ENCODE data around the gene TRIM63. TPM values are rescaled to one million over a fixed set of nuclear protein-coding genes. Genes with fewer than 3 reads are reported as not detected.

Gene TRIM63
- total RNA-seq, 1 experiment from 2014 or later: not detected

GRCh38 chr1:26049531-26050247, 17.7 kb downstream of the TRIM63 start:
- no TSS peak for BruUV-seq (replicated peaks)
- intact Hi-C loops (cut with micrococcal nuclease; ENCODE audit: unreplicated experiment) (no loop called here), in situ Hi-C loops (cut with HindIII; ENCODE audit: low pct_unique_long_range_greater_than_20kb, low sequenced_read_pairs) (no loop called here)
- DNase-seq (ENCODE audit: low read depth, low spot score): no peak
- H3K9me3 ChIP-seq (ENCODE audit: control insufficient read depth, insufficient read depth, low read depth, low read length): no peaks in the 10 kb centered on the region
- ChIA-PET POLR2A (interaction anchor here (1.0 kb wide), 1 partner anchor 9 kb away, joined by 3 read pairs; no protein-coding TSS in a partner anchor), CTCF (no interaction called here)
- H3K27ac ChIP-seq (ENCODE audit: low read length): no peak overlapping the region
- no peaks in the 10 kb centered on the region for H3K36me3 ChIP-seq (ENCODE audit: control insufficient read depth, insufficient read depth, low read length)
- peaks cover 15% of the 10 kb centered on the region for H3K27me3 ChIP-seq (ENCODE audit: control insufficient read depth, insufficient read depth, low read length)
- ATAC-seq: no peak
- no peak overlapping the region for H3K4me3 ChIP-seq (ENCODE audit: low read depth in 2 of 2, low read length in 2 of 2)
- H3K4me1 ChIP-seq (ENCODE audit: control insufficient read depth, insufficient read depth, low read length): no peaks in the 10 kb centered on the region; the same call in 1 of the 2 replicates
- TF ChIP-seq REST (IDR thresholded peaks at IDR 0.05; ENCODE audit: insufficient read depth in 1 of 2, low read depth in 2 of 2, low read length in 1 of 2) (no peak), TCF7L2 (IDR thresholded peaks at IDR 0.05; ENCODE audit: low read depth, low read length) (no peak), CTCF (IDR thresholded peaks at IDR 0.05) (no peak), POLR2AphosphoS5 (IDR thresholded peaks at IDR 0.05; ENCODE audit: low read depth, low read length) (no peak), SIN3A (IDR thresholded peaks at IDR 0.05; ENCODE audit: borderline replicate concordance, insufficient read depth, low read depth, low read length) (no peak)

- no peak overlapping the region for H3K27ac ChIP-seq (ENCODE audit: low read length)
- ChIA-PET CTCF (no interaction called here), POLR2A (no interaction called here)
- in situ Hi-C loops (cut with HindIII; ENCODE audit: low pct_unique_long_range_greater_than_20kb, low sequenced_read_pairs) (no loop called here), intact Hi-C loops (cut with micrococcal nuclease; ENCODE audit: unreplicated experiment) (no loop called here)
- no TSS peak for BruUV-seq (replicated peaks)
- H3K9me3 ChIP-seq (ENCODE audit: control insufficient read depth, insufficient read depth, low read depth, low read length): no peaks in the 10 kb centered on the region
- DNase-seq (ENCODE audit: low read depth, low spot score) (no peak), ATAC-seq (no peak)
- H3K4me1 ChIP-seq (ENCODE audit: control insufficient read depth, insufficient read depth, low read length): no peaks in the 10 kb centered on the region; the same call in 1 of the 2 replicates
- H3K4me3 ChIP-seq (ENCODE audit: low read depth in 2 of 2, low read length in 2 of 2): no peak overlapping the region
- H3K27me3 ChIP-seq (ENCODE audit: control insufficient read depth, insufficient read depth, low read length): peaks cover 15% of the 10 kb centered on the region
- no peaks in the 10 kb centered on the region for H3K36me3 ChIP-seq (ENCODE audit: control insufficient read depth, insufficient read depth, low read length)
- no peak for TF ChIP-seq REST (IDR thresholded peaks at IDR 0.05; ENCODE audit: insufficient read depth in 1 of 2, low read depth in 2 of 2, low read length in 1 of 2)
- TF ChIP-seq TCF7L2 (IDR thresholded peaks at IDR 0.05; ENCODE audit: low read depth, low read length): no peak
Measured at GRCh38 chr1:26047278-26047874, 20.1 kb downstream of the TRIM63 start.

All from Panc1 (cell line).